SK-N-SH (cell line): ENCODE data around the gene WFDC12. TPM values are rescaled to one million over a fixed set of nuclear protein-coding genes. Genes with fewer than 3 reads are reported as not detected.

Source experiments
- CTCF ChIA-PET: fragments of 300-600, 350-600 bp; formaldehyde crosslinking; extraction: SDS; loops from one replicate; lab custom pipeline; 2021; lab: Yijun Ruan, JAX
- POLR2A ChIA-PET: fragments of 350-600 bp; sonication (Branson Sonifier 250); formaldehyde crosslinking; extraction: SDS; loops from one replicate; lab custom pipeline; 2020; ENCODE audit warnings: antibody characterized with exemption, inconsistent platforms; lab: Yijun Ruan, JAX
- DNase-seq: peaks from one replicate; pipeline ENCODE4 v3.0.0; 2012
- H2AFZ ChIP-seq: fragments of 200-600 bp; sonication (generic); 2 replicates; pipeline ENCODE4 v1.8.1; 2016; ENCODE audit warnings: antibody characterized with exemption, mild to moderate bottlenecking, low read depth
- H3F3A ChIP-seq: fragments of 200-600 bp; sonication (generic); replicated peaks from 2 replicates; pipeline ENCODE3; 2016; ENCODE audit warnings: antibody characterized with exemption, mild to moderate bottlenecking; ENCODE audit not compliant: insufficient read depth
- H3K27ac ChIP-seq, 2 experiments: fragments of 200-500 bp in 1 of 2; fragments of 200-600 bp in 1 of 2; sonication (Bioruptor generic) in 1 of 2; sonication (generic), shearing (Covaris generic) in 1 of 2; 2 replicates each; pipeline versions ENCODE4 v1.5.1 to v1.6.1; 2014 to 2016; ENCODE audit warnings: low read depth in 2 of 2, inconsistent platforms in 1 of 2, low read length in 1 of 2, mild to moderate bottlenecking in 1 of 2, mixed read lengths in 1 of 2
- H3K27me3 ChIP-seq: fragments of 200-600 bp; sonication (generic), shearing (Covaris generic); 2 replicates; pipeline ENCODE4 v1.6.1; 2016; ENCODE audit warnings: mixed run types; ENCODE audit not compliant: insufficient read depth
- H3K36me3 ChIP-seq, 2 experiments: fragments of 200-500 bp in 1 of 2; fragments of 200-600 bp in 1 of 2; sonication (Bioruptor generic) in 1 of 2; sonication (generic) in 1 of 2; replicated peaks in 1 of 2; 2 replicates each; pipeline versions ENCODE3 to v1.5.1; 2014 to 2016; ENCODE audit warnings: low read length in 1 of 2, mild to moderate bottlenecking in 1 of 2; ENCODE audit not compliant: insufficient read depth in 2 of 2, control insufficient read depth in 1 of 2
- H3K4me1 ChIP-seq, 2 experiments: fragments of 200-500 bp in 1 of 2; fragments of 200-600 bp in 1 of 2; sonication (Bioruptor generic) in 1 of 2; sonication (generic), shearing (Covaris generic) in 1 of 2; 2 replicates each; pipeline versions ENCODE4 v1.5.1 to v1.6.1; 2014 to 2016; ENCODE audit warnings: low read depth in 1 of 2, low read length in 1 of 2, mixed run types in 1 of 2; ENCODE audit not compliant: insufficient read depth in 2 of 2, control insufficient read depth in 1 of 2
- H3K4me2 ChIP-seq: fragments of 200-600 bp; sonication (generic), shearing (Covaris generic); 2 replicates; pipeline ENCODE4 v1.6.1; 2017; ENCODE audit warnings: mixed run types
- H3K4me3 ChIP-seq, 2 experiments: fragments of 200-500 bp in 1 of 2; fragments of 200-600 bp in 1 of 2; sonication (Bioruptor generic) in 1 of 2; sonication (generic), shearing (Covaris generic) in 1 of 2; 2 replicates each; pipeline versions ENCODE4 v1.5.1 to v1.8.1; 2014 to 2016; ENCODE audit warnings: low read depth in 2 of 2, inconsistent platforms in 1 of 2, low read length in 1 of 2, mild to moderate bottlenecking in 1 of 2, mixed read lengths in 1 of 2, moderate library complexity in 1 of 2
- H3K79me2 ChIP-seq: fragments of 200-600 bp; sonication (generic); 2 replicates; pipeline ENCODE4 v1.8.1; 2017; ENCODE audit warnings: mild to moderate bottlenecking; ENCODE audit not compliant: insufficient read depth
- H3K9ac ChIP-seq: fragments of 200-600 bp; sonication (generic); 2 replicates; pipeline ENCODE4 v1.6.1; 2017; ENCODE audit warnings: mixed run types
- H3K9me2 ChIP-seq: fragments of 200-600 bp; sonication (generic); 2 replicates; pipeline ENCODE4 v1.6.1; 2017; ENCODE audit warnings: mixed run types
- H3K9me3 ChIP-seq: fragments of 200-600 bp; sonication (generic); 2 replicates; pipeline ENCODE4 v1.6.1; 2017; ENCODE audit warnings: mixed run types, mild to moderate bottlenecking, moderate library complexity
- H4K20me1 ChIP-seq: fragments of 200-600 bp; sonication (generic); 2 replicates; pipeline ENCODE4 v1.6.1; 2017; ENCODE audit warnings: mild to moderate bottlenecking, mixed run types; ENCODE audit not compliant: insufficient read depth
- ELF1 ChIP-seq: IDR thresholded peaks from 2 replicates; pipeline ENCODE4 v1.4.0; 2012
- EP300 ChIP-seq, 2 experiments: IDR thresholded peaks; 2 replicates each; pipeline versions ENCODE4 v1.4.0 to v1.6.1; 2012; ENCODE audit warnings: borderline replicate concordance in 1 of 2, low read depth in 1 of 2, low read length in 1 of 2
- EZH2phosphoT487 ChIP-seq: fragments of 200-600 bp; sonication (generic); IDR thresholded peaks from 2 replicates; pipeline ENCODE4 v1.6.1; 2017; ENCODE audit warnings: low read depth, mixed run types, mild to moderate bottlenecking, antibody characterized with exemption, moderate library complexity, borderline replicate concordance
- GABPA ChIP-seq: IDR thresholded peaks from 2 replicates; pipeline ENCODE4 v1.4.0; 2012; ENCODE audit warnings: low read depth, mild to moderate bottlenecking
- GATA2 ChIP-seq: sonication (generic); formaldehyde crosslinking; IDR thresholded peaks from 2 replicates; pipeline ENCODE4 v1.5.0; 2020; ENCODE audit warnings: mild to moderate bottlenecking, missing genetic modification reagents
- IRF3 ChIP-seq: fragments of 150-350 bp; IDR thresholded peaks from 2 replicates; pipeline ENCODE4 v1.6.1; 2016; ENCODE audit warnings: mild to moderate bottlenecking, low read depth, low read length
- JUND ChIP-seq: IDR thresholded peaks from 2 replicates; pipeline ENCODE4 v1.4.0; 2012
- MAX ChIP-seq: IDR thresholded peaks from 2 replicates; pipeline ENCODE4 v1.4.0; 2012; ENCODE audit warnings: low read depth
- MXI1 ChIP-seq: IDR thresholded peaks from 2 replicates; pipeline ENCODE4 v1.6.1; 2012; ENCODE audit warnings: mild to moderate bottlenecking, low read depth, low read length, improper control_type of control experiment
- PBX3 ChIP-seq: IDR thresholded peaks from 2 replicates; pipeline ENCODE4; 2012
- POLR2AphosphoS5 ChIP-seq: IDR thresholded peaks from 2 replicates; pipeline ENCODE4 v1.6.1; 2012; ENCODE audit warnings: low read depth, low read length
- RAD21 ChIP-seq: IDR thresholded peaks from 2 replicates; pipeline ENCODE4 v1.6.1; 2012; ENCODE audit warnings: mild to moderate bottlenecking, low read length
- RXRA ChIP-seq: IDR thresholded peaks from 2 replicates; pipeline ENCODE4 v1.4.0; 2012; ENCODE audit warnings: low read depth, mild to moderate bottlenecking, borderline replicate concordance
- USF2 ChIP-seq: fragments of 150-350 bp; IDR thresholded peaks from 2 replicates; pipeline ENCODE4 v1.6.1; 2017; ENCODE audit warnings: antibody characterized with exemption, low read length, low read depth, borderline replicate concordance
- YY1 ChIP-seq: IDR thresholded peaks from 2 replicates; pipeline ENCODE4 v1.4.0; 2012; ENCODE audit warnings: low read depth, mild to moderate bottlenecking
- ZBTB33 ChIP-seq: IDR thresholded peaks from 2 replicates; pipeline ENCODE4 v1.4.0; 2012; ENCODE audit warnings: low read depth, borderline replicate concordance
- WGBS: methylation state at CpG from one replicate; pipeline ENCODE4 v1.1.6; 2017; ENCODE audit warnings: low lambda C conversion rate; 5-methylcytosine and 5-hydroxymethylcytosine counted together
- polyA plus RNA-seq, 3 experiments: library from polyadenylated mRNA; depleted of rRNA; stranded (reverse); fragments of >200 nt; gene quantifications; 2 replicates each; pipeline ENCODE4 v1.2.3, GENCODE V29; 2012

The WFDC12 gene
- polyA plus RNA-seq (2012; rRNA removed), result not detected in 2 replicates
- not detected in 2 replicates for polyA plus RNA-seq (2012; cell fraction: cytosol; rRNA removed)
- not detected in 2 replicates for polyA plus RNA-seq (2012; cell fraction: nucleus; rRNA removed)

- no peaks in the 10 kb centered on the region for H4K20me1 ChIP-seq
- H3F3A ChIP-seq, result no peaks in the 10 kb centered on the region
- no peaks in the 10 kb centered on the region for H3K36me3 ChIP-seq
- H3K27ac ChIP-seq, result no peak within 1 kb of the TSS
- H3K27me3 ChIP-seq, result peaks cover 13% of the 10 kb centered on the region; the same call in 1 of the 2 replicates
- no peaks in the 10 kb centered on the region for H3K9me3 ChIP-seq
- no peak for DNase-seq
- H3K9me2 ChIP-seq, result no peaks in the 10 kb centered on the region
- TF ChIP-seq USF2, result no peak
- TF ChIP-seq IRF3, result no peak
- TF ChIP-seq JUND, result no peak
- no peak for TF ChIP-seq MAX
- no peak for TF ChIP-seq GATA2 (CRISPR knock-in tag)
- no peak within 1 kb of the TSS for H3K9ac ChIP-seq
- CTCF ChIA-PET, result interaction anchor here (2.1 kb wide), 1 partner anchor 28 kb away, joined by 5 read pairs; no protein-coding TSS in a partner anchor
- POLR2A ChIA-PET, result no interaction called here
- H2AFZ ChIP-seq, result no peak within 1 kb of the TSS
- WGBS, result 27% methylated on average over 6 of the region's 6 CpGs
- no peaks in the 10 kb centered on the region for H3K79me2 ChIP-seq
- no peaks in the 10 kb centered on the region for H3K4me1 ChIP-seq
- H3K4me3 ChIP-seq, result no peak within 1 kb of the TSS
- H3K4me2 ChIP-seq, result no peak within 1 kb of the TSS
Observed at GRCh38 chr20:45124365-45124764, at the start of gene WFDC12. TSS of gene WFDC12 (minus strand) at chr20:45124465. CDS start at chr20:45124447, 18 bp downstream.

GRCh38 chr20:45173522-45173921 is 49.3 kb upstream of the WFDC12 start:
- H3K4me1 ChIP-seq, result no peaks in the 10 kb centered on the region; a peak in 1 of 4 replicates
- ChIA-PET POLR2A (no interaction called here), CTCF (no interaction called here)
- H4K20me1 ChIP-seq, result no peaks in the 10 kb centered on the region
- TF ChIP-seq ZBTB33 (no peak), IRF3 (no peak), ELF1 (no peak), PBX3 (no peak), MXI1 (no peak), JUND (no peak), RXRA (no peak), MAX (no peak), GATA2 (CRISPR knock-in tag) (no peak), POLR2AphosphoS5 (no peak), YY1 (no peak), USF2 (no peak), EZH2phosphoT487 (no peak), RAD21 (no peak), EP300 (IDR thresholded peaks at IDR 0.05; ENCODE audit: borderline replicate concordance in 1 of 2, low read depth in 1 of 2, low read length in 1 of 2) (no peak), GABPA (no peak)
- 0% methylated on average over 1 of the region's 1 CpG for WGBS
- H3K27ac ChIP-seq, result no peak overlapping the region
- H3K27me3 ChIP-seq, result no peaks in the 10 kb centered on the region
- H3K79me2 ChIP-seq, result no peaks in the 10 kb centered on the region
- no peaks in the 10 kb centered on the region for H3K9me3 ChIP-seq
- H2AFZ ChIP-seq, result no peak overlapping the region
- no peak for DNase-seq
- no peaks in the 10 kb centered on the region for H3K36me3 ChIP-seq
- H3K4me3 ChIP-seq, result no peak overlapping the region
- no peaks in the 10 kb centered on the region for H3F3A ChIP-seq
- H3K9me2 ChIP-seq, result no peaks in the 10 kb centered on the region
- H3K4me2 ChIP-seq, result no peak overlapping the region
- no peak overlapping the region for H3K9ac ChIP-seq
